Activated CD4-positive, alpha-beta T cell treated with anti-CD3 and anti-CD28 coated beads, Interleukin-2, amount 50 U/mL, for 4 hours (primary cell): ENCODE results near the gene GSTT2.

ENCODE experiments used
- DNase-seq, 2 experiments: peaks; one replicate each; pipeline ENCODE4 v3.0.0-alpha.2; 2020

Gene GSTT2

DNA sequence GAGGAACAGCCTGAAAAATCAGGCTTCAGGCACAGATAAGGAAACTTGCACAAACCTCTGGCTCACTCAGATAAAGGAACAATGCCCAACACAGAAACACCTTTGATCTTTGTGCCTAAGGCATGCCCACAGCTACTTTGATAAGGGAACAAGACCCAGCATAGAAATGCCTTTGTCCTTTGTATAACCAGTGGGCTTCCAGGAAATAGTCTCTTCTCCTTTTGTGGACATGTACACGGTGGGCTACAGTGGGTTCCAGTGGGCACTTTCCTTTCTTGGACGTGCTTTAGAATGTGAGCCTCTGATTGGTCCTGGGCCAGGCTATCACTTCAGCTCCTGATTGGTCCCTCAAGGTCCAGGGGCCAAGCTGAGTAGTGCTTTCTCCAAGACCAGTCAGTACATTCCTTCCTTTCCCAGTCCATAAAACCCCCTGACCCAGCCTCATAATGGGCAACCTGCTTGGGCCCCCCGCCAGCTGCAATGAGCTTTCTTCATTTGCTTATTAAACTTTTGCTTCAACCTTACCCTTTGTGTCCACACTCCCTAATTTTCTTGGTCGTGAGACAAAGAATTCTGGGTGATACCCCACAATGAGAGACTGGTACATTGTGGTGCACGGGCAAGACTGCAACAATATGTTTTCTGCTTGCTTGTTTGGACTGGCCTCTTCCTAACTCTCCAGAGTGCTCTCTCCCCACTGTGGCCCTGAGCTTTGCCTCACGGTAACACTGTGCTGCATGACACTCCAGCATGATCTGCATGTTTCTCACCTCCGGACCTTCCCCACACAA is 29.5 kb downstream of the GSTT2 start:
- DNase-seq: no peak

DNA sequence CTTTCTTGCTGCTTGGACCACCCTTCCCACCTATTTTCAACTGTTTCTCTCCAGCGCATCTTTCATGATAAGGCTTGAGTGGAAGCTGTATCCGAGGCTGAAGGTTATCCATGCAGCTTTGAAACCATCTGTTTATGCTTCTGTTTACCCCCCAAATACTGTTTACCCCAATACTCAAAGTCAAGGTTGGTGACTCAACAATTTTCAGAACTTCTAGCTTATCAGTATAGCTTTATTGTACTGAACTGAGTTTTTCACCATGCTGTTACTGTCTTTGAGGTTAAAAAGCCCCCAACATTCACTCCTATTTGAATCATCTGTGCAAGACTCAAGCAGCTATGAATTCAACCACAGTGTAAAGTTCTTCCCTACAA is 30.1 kb downstream of the GSTT2 start:
- DNase-seq: no peak

- no peak for DNase-seq
Observed at GRCh38 chr22:24011735-24012068, 31.8 kb downstream of the GSTT2 start.

- no peak for DNase-seq
Observed at GRCh38 chr22:24016156-24016555, 36.2 kb downstream of the GSTT2 start.

GRCh38 chr22:24021304-24021703 is 41.4 kb downstream of the GSTT2 start:
- no peak for DNase-seq

DNA sequence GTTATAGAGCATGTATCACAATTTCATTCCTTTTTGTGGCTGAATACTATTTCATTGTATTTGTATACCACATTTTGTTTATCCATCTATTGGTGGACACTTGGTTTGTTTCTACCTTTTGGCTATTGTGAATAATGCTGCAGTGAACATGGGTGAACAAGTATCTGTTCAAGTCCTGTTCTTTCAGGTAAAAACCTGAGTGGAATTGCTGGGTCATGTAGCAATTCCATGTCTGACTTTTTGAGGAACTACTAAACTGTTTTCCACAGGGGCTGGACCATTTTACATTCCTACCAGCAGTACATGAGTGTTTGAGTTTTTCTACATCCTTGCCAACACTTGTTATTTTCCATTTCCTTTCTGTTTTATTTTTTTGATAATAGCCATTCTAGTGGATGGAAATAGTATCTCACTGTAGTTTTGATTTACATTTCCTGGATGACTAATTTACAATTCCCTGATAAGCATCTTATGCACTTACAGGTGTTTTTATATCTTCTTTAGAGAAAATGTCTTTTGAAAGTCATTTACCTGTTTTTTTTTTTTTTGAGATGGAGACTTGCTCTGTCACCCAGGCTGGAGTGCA is 43.4 kb downstream of the GSTT2 start:
- DNase-seq: no peak

DNA sequence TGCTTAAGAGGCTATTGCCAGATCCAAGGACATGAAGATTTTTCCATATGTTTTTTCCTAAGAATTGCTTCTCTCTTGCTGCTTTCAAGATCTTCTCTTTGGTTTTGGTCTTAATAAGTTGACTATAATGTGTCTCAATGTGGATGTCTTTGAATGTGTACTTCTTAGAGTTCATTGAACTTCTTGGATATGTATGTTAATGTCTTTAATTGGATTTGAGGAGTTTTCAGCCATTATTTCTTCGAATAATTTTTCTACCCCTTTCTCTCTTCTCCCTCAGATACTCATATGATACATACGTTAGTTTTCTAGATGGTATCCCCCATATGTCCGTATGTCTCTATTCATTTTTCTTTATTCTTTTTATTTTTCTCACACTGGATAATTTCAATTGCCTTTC is 44.4 kb downstream of the GSTT2 start:
- DNase-seq: no peak

DNA sequence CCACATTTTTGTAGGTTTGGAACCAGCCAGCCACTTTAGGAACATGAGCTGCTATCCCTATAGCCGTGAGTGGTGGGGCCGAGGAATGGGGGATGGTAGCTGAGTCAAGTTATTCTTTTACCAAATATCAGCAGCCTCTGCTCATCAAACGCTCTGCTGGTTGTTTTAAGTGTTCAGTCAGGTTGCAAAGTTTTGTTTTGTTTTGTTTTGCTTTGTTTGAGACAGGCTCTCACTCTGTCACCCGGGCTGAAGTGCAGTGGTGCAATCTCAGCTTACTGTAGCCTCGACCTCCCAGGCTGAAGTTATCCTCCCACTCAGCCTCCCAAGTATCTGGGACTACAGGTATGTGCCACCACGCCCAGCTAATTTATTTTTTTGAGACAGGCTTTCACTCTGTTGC is 45.5 kb downstream of the GSTT2 start:
- no peak for DNase-seq

- DNase-seq: no peak
Observed at GRCh38 chr22:24026056-24026455, 46.1 kb downstream of the GSTT2 start.

DNA sequence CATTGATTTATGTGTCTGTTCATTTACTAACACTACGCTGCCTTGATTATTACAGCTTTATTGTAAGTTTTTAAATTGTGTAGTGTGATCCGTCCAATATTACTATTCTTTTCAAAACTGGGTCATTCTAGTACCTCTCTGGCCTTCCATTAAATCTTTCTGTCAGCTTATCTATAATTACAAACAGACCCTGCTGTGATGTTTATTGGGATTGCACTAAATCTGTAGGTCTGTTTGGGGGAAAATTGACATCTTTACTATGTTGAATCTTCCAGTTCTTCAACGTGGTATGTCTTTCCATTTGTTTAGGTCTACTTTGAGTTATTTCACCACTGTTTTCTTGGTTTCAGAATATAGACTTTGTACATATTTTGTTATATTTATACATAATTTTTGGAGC is 46.8 kb downstream of the GSTT2 start:
- DNase-seq: no peak

DNA sequence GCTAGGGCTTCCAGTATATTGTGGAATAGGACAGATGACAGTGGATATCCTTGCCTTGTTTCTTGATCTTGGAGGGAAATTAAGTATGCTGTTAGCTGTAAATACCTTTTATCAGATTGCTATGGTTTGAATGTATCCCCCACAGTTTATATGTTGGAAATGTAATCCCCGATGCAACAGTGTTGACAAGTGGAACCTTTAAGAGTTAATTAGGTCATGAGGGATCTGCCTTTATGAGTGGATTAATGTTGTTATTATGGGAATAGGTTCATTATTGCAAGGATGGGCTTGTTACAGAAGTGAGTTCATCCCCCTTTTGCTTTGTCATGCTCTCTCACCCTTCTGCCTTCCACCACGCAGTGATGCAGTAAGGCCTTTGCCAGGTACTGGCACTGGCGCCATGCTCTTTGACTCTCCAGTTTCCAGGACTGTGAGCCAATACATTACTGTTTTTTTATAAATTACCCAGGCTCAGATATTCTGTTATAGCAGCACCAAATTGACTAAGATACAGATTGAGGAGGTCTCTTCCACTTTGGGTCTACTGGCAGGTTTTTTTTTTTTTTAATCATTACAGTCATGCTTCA is 47.5 kb downstream of the GSTT2 start:
- no peak for DNase-seq

DNA sequence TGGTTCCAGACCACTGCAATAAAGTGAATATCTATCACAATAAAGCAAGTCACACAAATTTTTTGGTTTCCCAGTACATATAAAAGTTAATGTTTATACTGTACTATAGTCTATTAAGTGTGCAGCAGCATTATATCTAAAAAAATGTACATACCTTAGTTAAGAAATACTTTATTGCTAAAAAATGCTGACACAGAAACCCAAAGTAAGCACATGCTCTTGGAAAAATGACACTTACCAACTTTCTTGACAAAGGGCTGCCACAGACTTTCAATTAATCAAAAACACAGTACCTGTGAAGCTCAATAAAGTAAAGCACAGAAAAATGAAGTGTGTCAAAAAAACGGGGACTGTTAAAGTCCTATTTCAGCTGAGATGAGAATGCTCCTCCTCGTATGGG is 48.1 kb downstream of the GSTT2 start:
- DNase-seq: no peak

- no peak for DNase-seq
Observed at GRCh38 chr22:24028533-24028932, 48.6 kb downstream of the GSTT2 start.

GRCh38 chr22:24029304-24029703 is 49.4 kb downstream of the GSTT2 start:
- DNase-seq: no peak

DNA sequence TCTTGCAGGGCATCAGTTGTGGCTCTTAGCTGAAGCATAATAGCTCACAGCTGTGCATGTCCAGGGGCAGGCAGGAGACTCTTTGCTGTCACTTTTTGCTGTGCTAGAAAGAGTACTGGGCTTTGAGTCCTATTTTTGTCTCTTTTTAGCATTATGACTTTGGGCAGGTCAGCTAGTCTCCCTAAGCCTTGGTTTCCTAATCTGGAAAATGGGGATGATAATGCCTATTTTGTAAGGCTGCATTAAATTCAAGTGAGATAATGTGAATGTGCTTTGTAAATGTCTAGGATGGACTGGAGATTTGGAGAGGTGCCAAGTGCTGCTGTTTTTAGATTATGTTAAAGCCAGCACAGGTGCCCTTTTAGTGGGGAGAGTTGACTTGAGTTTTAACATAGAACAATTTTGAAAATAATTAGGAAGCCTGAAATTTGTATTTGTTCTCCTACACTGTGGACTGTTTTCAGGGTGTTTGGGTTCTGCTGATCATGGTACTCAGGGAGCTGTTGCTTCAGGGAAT is 50.3 kb downstream of the GSTT2 start:
- no peak for DNase-seq
